GM12873 (cell line): ENCODE data around the gene ZNF558.

Experiments used
- CTCF ChIP-seq: IDR thresholded peaks from 2 replicates; pipeline ENCODE4 v1.5.1; 2012; ENCODE audit warnings: low read depth, mild to moderate bottlenecking, moderate library complexity, low read length, control low read depth; ENCODE audit not compliant: insufficient read depth; ENCODE audit errors: missing control alignments

Gene ZNF558

GRCh38 chr19:8806661-8807060 is 25.4 kb downstream of the ZNF558 start:
- TF ChIP-seq CTCF: no peak

- TF ChIP-seq CTCF: no peak
These were observed 37.3 kb downstream of the ZNF558 start for GRCh38 chr19:8794823-8795222.
